Thoracic aorta (tissue), 2 donors: ENCODE measurements around the gene ALDH1A1. TPM values are rescaled to one million over a fixed set of nuclear protein-coding genes. Genes with fewer than 3 reads are reported as not detected.

Experiments
- ATAC-seq: fragments of 150-250 bp; one replicate; pipeline ENCODE4 v1.8.0; 2017; ENCODE audit warnings: low read depth; ENCODE audit not compliant: insufficient number of reproducible peaks, low FRiP score
- DNase-seq: peaks from one replicate; pipeline ENCODE4 v3.0.0-alpha.2; 2020; ENCODE audit warnings: low spot score
- H3K27ac ChIP-seq, 2 donors: fragments of 200-600 bp; sonication (generic); 1 replicate in 1 of 2; 2 replicates in 1 of 2; pipeline ENCODE4 v1.5.1; 2016; ENCODE audit warnings: mild to moderate bottlenecking in 2 of 2, moderate library complexity in 2 of 2
- H3K27me3 ChIP-seq: fragments of 200-600 bp; sonication (generic); replicated peaks from 2 replicates; pipeline ENCODE4 v1.6.0; 2016; ENCODE audit warnings: mild to moderate bottlenecking; ENCODE audit not compliant: insufficient read depth
- H3K36me3 ChIP-seq: fragments of 200-600 bp; sonication (generic); one replicate; pipeline ENCODE4 v1.5.1; 2016
- H3K4me1 ChIP-seq, 2 donors: fragments of 200-600 bp; sonication (generic); 1 replicate in 1 of 2; 2 replicates in 1 of 2; pipeline versions ENCODE4 v1.5.1 to v1.6.0; 2016; ENCODE audit warnings: low read depth in 2 of 2, mild to moderate bottlenecking in 1 of 2; ENCODE audit not compliant: control insufficient read depth in 1 of 2
- H3K4me3 ChIP-seq: fragments of 200-600 bp; sonication (generic); 2 replicates; pipeline ENCODE4 v1.5.1; 2016; ENCODE audit warnings: mild to moderate bottlenecking
- H3K9me3 ChIP-seq: fragments of 200-600 bp; sonication (generic); 2 replicates; pipeline ENCODE4 v1.5.1; 2016
- CTCF ChIP-seq: fragments of 200-600 bp; sonication (generic); IDR thresholded peaks from one replicate; pipeline ENCODE4 v1.5.1; 2019; ENCODE audit warnings: antibody characterized with exemption
- total RNA-seq, 2 donors: library from RNA; depleted of rRNA; stranded (reverse); fragments of >200 nt; gene quantifications; one replicate each; pipeline versions ENCODE4 v1.1.0 to v1.2.3, GENCODE V29; 2016

ALDH1A1 gene
- total RNA-seq, 2 donors from 2014 or later = 101 to 196 TPM

GRCh38 chr9:72935595-72935994 is 17.3 kb downstream of the ALDH1A1 start:
- DNase-seq = no peak
- Histone ChIP-seq H3K27me3 (no peaks in the 10 kb centered on the region), H3K9me3 (no peaks in the 10 kb centered on the region), H3K27ac (no peak overlapping the region), H3K4me3 (no peak overlapping the region), H3K36me3 (no peaks in the 10 kb centered on the region), H3K4me1 (peaks cover 5 to 21% of the 10 kb centered on the region in 2 donors)
- ATAC-seq = no peak
- no peak for TF ChIP-seq CTCF

GRCh38 chr9:72933730-72934665 is 18.9 kb downstream of the ALDH1A1 start:
- Histone ChIP-seq H3K36me3 (no peaks in the 10 kb centered on the region), H3K4me1 (peaks cover 5 to 21% of the 10 kb centered on the region in 2 donors), H3K27me3 (no peaks in the 10 kb centered on the region), H3K9me3 (no peaks in the 10 kb centered on the region), H3K4me3 (no peak overlapping the region), H3K27ac (no peak overlapping the region)
- no peak for TF ChIP-seq CTCF
- ATAC-seq (no peak), DNase-seq (no peak)

- no peak for TF ChIP-seq CTCF
- no peak for DNase-seq
- H3K9me3 ChIP-seq = no peaks in the 10 kb centered on the region
- no peaks in the 10 kb centered on the region for H3K36me3 ChIP-seq
- no peak overlapping the region for H3K27ac ChIP-seq
- no peak overlapping the region for H3K4me3 ChIP-seq
- no peaks in the 10 kb centered on the region for H3K27me3 ChIP-seq
- peaks cover 5 to 21% of the 10 kb centered on the region in 2 donors for H3K4me1 ChIP-seq
- ATAC-seq = no peak
These were observed 20.2 kb downstream of the ALDH1A1 start for GRCh38 chr9:72932619-72933018.

- TF ChIP-seq CTCF = no peak
- Histone ChIP-seq H3K36me3 (no peaks in the 10 kb centered on the region), H3K4me1 (peaks cover 5 to 21% of the 10 kb centered on the region in 2 donors), H3K9me3 (no peaks in the 10 kb centered on the region), H3K27me3 (no peaks in the 10 kb centered on the region), H3K27ac (no peak overlapping the region), H3K4me3 (no peak overlapping the region)
- ATAC-seq (no peak), DNase-seq (no peak)
These were observed 21.0 kb downstream of the ALDH1A1 start for GRCh38 chr9:72931897-72932296.

GRCh38 chr9:72931437-72931836 is 21.4 kb downstream of the ALDH1A1 start:
- H3K4me1 ChIP-seq = peaks cover 5 to 21% of the 10 kb centered on the region in 2 donors
- TF ChIP-seq CTCF = no peak
- H3K36me3 ChIP-seq = peaks cover 4% of the 10 kb centered on the region
- no peaks in the 10 kb centered on the region for H3K9me3 ChIP-seq
- DNase-seq (no peak), ATAC-seq (no peak)
- no peaks in the 10 kb centered on the region for H3K27me3 ChIP-seq
- H3K4me3 ChIP-seq = no peak overlapping the region
- H3K27ac ChIP-seq = no peak overlapping the region
